Measurements from ENCODE around the gene HNRNPC. TPM values are rescaled to one million over a fixed set of nuclear protein-coding genes. Genes with fewer than 3 reads are reported as not detected.

HNRNPC gene
- total RNA-seq, 5 donors from 2014 or later (not counting 1 experiment from before 2014, with no cell fraction given) = 417 to 530 (median 441) TPM

- Mint-ChIP-seq H3K36me3 (peaks cover 43% of the 10 kb centered on the region), H3K4me1 (peaks cover 50 to 59% (median 52%) of the 10 kb centered on the region in 3 donors), H3K27ac (peak overlapping the region; percentile 100), H3K27me3 (no peaks in the 10 kb centered on the region), H3K9me3 (no peaks in the 10 kb centered on the region), H3K4me3 (peak overlapping the region; percentile 90 to 100 (median 100))
- no peaks in the 10 kb centered on the region for H3K9me3 ChIP-seq
- no peak for ATAC-seq (replicated peaks in 1 of 4)
- H3K36me3 ChIP-seq (ENCODE audit: control insufficient read depth in 2 of 2, extremely low read depth in 1 of 2, insufficient read depth in 1 of 2, low read length in 1 of 2) = peaks cover 0 to 22% of the 10 kb centered on the region in 2 donors
- POLR2A ChIA-PET = interaction anchor here (0.5 to 6.2 kb wide), 5 partner anchors 12 to 288 kb away, joined by 4 to 88 read pairs (median 9); no protein-coding TSS in a partner anchor
- H3K4me1 ChIP-seq (ENCODE audit: control insufficient read depth in 1 of 2, extremely low read depth in 1 of 2, insufficient read depth in 2 of 2, low read length in 2 of 2) = peaks cover 27 to 34% of the 10 kb centered on the region in 2 experiments
- H3K27ac ChIP-seq (ENCODE audit: low read length) = peak overlapping the region; percentile 97
- no peaks in the 10 kb centered on the region for H3K27me3 ChIP-seq (replicated peaks in 1 of 2; ENCODE audit: control insufficient read depth in 2 of 2, extremely low read depth in 1 of 2, insufficient read depth in 2 of 2, low read length in 1 of 2)
- CTCF ChIA-PET = interaction anchor here in 1 of 2 donors (0.6 kb wide), 1 partner anchor 26 kb away, joined by 4 read pairs; no protein-coding TSS in a partner anchor
- H3K4me3 ChIP-seq (ENCODE audit: control insufficient read depth in 1 of 2, extremely low read depth in 1 of 2, low read length in 1 of 2) = peak overlapping the region; percentile 91 to 92
- peak in 1 of 35 experiments; percentile 75 for DNase-seq
- WGBS (ENCODE audit: insufficient coverage) = 0% methylated on average over 3 of the region's 16 CpGs
Measured at GRCh38 chr14:21267886-21268616, 1.2 kb downstream of the HNRNPC start.

- Histone ChIP-seq H3K9me3 (no peaks in the 10 kb centered on the region), H3K4me1 (ENCODE audit: control insufficient read depth in 1 of 2, extremely low read depth in 1 of 2, insufficient read depth in 2 of 2, low read length in 2 of 2) (peaks cover 29 to 39% of the 10 kb centered on the region in 2 experiments), H3K27ac (ENCODE audit: low read length) (peak overlapping the region; percentile 97), H3K4me3 (ENCODE audit: control insufficient read depth in 1 of 2, extremely low read depth in 1 of 2, low read length in 1 of 2) (peak overlapping the region; percentile 91 to 92), H3K27me3 (replicated peaks in 1 of 2; ENCODE audit: control insufficient read depth in 2 of 2, extremely low read depth in 1 of 2, insufficient read depth in 2 of 2, low read length in 1 of 2) (no peaks in the 10 kb centered on the region), H3K36me3 (ENCODE audit: control insufficient read depth in 2 of 2, extremely low read depth in 1 of 2, insufficient read depth in 1 of 2, low read length in 1 of 2) (peaks cover 0 to 28% of the 10 kb centered on the region in 2 donors)
- CTCF ChIA-PET = interaction anchor here in 1 of 2 donors (0.8 kb wide), 1 partner anchor 17 kb away, joined by 4 read pairs; no protein-coding TSS in a partner anchor
- no peak for DNase-seq
- peaks cover 48% of the 10 kb centered on the region for H3K36me3 Mint-ChIP-seq
- H3K9me3 Mint-ChIP-seq = no peaks in the 10 kb centered on the region
- POLR2A ChIA-PET = interaction anchor here (0.5 to 6.2 kb wide), 6 partner anchors 11 to 289 kb away, joined by 4 to 88 read pairs (median 10); no protein-coding TSS in a partner anchor
- ATAC-seq (replicated peaks in 1 of 4) = no peak
- WGBS (ENCODE audit: insufficient coverage) = 0% methylated on average over 3 of the region's 10 CpGs
- peak overlapping the region; percentile 100 for H3K27ac Mint-ChIP-seq
- peaks cover 56 to 65% (median 58%) of the 10 kb centered on the region in 3 donors for H3K4me1 Mint-ChIP-seq
- no peaks in the 10 kb centered on the region for H3K27me3 Mint-ChIP-seq
- H3K4me3 Mint-ChIP-seq = peak overlapping the region; percentile 90 to 100 (median 100)
Measured at GRCh38 chr14:21267431-21267845, 1.8 kb downstream of the HNRNPC start.

GRCh38 chr14:21264025-21264801, 5.0 kb downstream of the HNRNPC start:
- no CpG with 5 or more reads among the region's 4 CpGs for WGBS (ENCODE audit: insufficient coverage)
- H3K27me3 Mint-ChIP-seq = no peaks in the 10 kb centered on the region
- H3K4me3 Mint-ChIP-seq = peak overlapping the region; percentile 90 to 100 (median 100)
- no peaks in the 10 kb centered on the region for H3K9me3 Mint-ChIP-seq
- H3K4me1 Mint-ChIP-seq = peaks cover 73 to 84% (median 78%) of the 10 kb centered on the region in 3 donors
- H3K27ac Mint-ChIP-seq = peak overlapping the region; percentile 60 to 90
- H3K4me1 ChIP-seq (ENCODE audit: control insufficient read depth in 1 of 2, extremely low read depth in 1 of 2, insufficient read depth in 2 of 2, low read length in 2 of 2) = peaks cover 31 to 47% of the 10 kb centered on the region in 2 experiments
- H3K27me3 ChIP-seq (replicated peaks in 1 of 2; ENCODE audit: control insufficient read depth in 2 of 2, extremely low read depth in 1 of 2, insufficient read depth in 2 of 2, low read length in 1 of 2) = no peaks in the 10 kb centered on the region
- H3K36me3 Mint-ChIP-seq = peaks cover 62% of the 10 kb centered on the region
- POLR2A ChIA-PET = interaction anchor here (0.5 to 6.2 kb wide), 16 partner anchors 7 to 223 kb away, joined by 3 to 88 read pairs (median 7); partner anchors contain the start of gene RPGRIP1 (in 1 of the 2)
- H3K36me3 ChIP-seq (ENCODE audit: control insufficient read depth in 2 of 2, extremely low read depth in 1 of 2, insufficient read depth in 1 of 2, low read length in 1 of 2) = peaks cover 0 to 53% of the 10 kb centered on the region in 2 donors
- H3K9me3 ChIP-seq = no peaks in the 10 kb centered on the region
- no peak overlapping the region for H3K4me3 ChIP-seq (ENCODE audit: control insufficient read depth in 1 of 2, extremely low read depth in 1 of 2, low read length in 1 of 2)
- CTCF ChIA-PET = interaction anchor here in 1 of 2 donors (1.3 to 1.8 kb wide), 5 partner anchors 7 to 49 kb away, joined by 3 to 11 read pairs (median 8); no protein-coding TSS in a partner anchor
- ATAC-seq (replicated peaks in 1 of 4) (peak; percentile 49 to 83 (median 81)), DNase-seq (peak in 1 of 35 experiments; percentile 63)
- H3K27ac ChIP-seq (ENCODE audit: low read length) = peak overlapping the region; percentile 97

- WGBS (ENCODE audit: insufficient coverage) = no CpG with 5 or more reads among the region's 5 CpGs
- H3K27me3 Mint-ChIP-seq = no peaks in the 10 kb centered on the region
- Histone ChIP-seq H3K9me3 (no peaks in the 10 kb centered on the region), H3K27me3 (replicated peaks in 1 of 2; ENCODE audit: control insufficient read depth in 2 of 2, extremely low read depth in 1 of 2, insufficient read depth in 2 of 2, low read length in 1 of 2) (no peaks in the 10 kb centered on the region), H3K36me3 (ENCODE audit: control insufficient read depth in 2 of 2, extremely low read depth in 1 of 2, insufficient read depth in 1 of 2, low read length in 1 of 2) (peaks cover 0 to 61% of the 10 kb centered on the region in 2 donors), H3K27ac (ENCODE audit: low read length) (peak overlapping the region; percentile 54), H3K4me1 (ENCODE audit: control insufficient read depth in 1 of 2, extremely low read depth in 1 of 2, insufficient read depth in 2 of 2, low read length in 2 of 2) (peaks cover 36 to 52% of the 10 kb centered on the region in 2 experiments), H3K4me3 (ENCODE audit: control insufficient read depth in 1 of 2, extremely low read depth in 1 of 2, low read length in 1 of 2) (no peak overlapping the region)
- no peaks in the 10 kb centered on the region for H3K9me3 Mint-ChIP-seq
- peaks cover 81 to 89% (median 85%) of the 10 kb centered on the region in 3 donors for H3K4me1 Mint-ChIP-seq
- H3K4me3 Mint-ChIP-seq = peak overlapping the region; percentile 90 to 100 (median 100)
- ATAC-seq (replicated peaks in 1 of 4) (peak in 2 of 4 experiments; percentile 8 to 14), DNase-seq (peak in 1 of 35 experiments; percentile 29)
- POLR2A ChIA-PET = interaction anchor here (0.6 to 6.2 kb wide), 3 partner anchors 8 to 21 kb away, joined by 3 to 88 read pairs (median 3); no protein-coding TSS in a partner anchor
- peak overlapping the region; percentile 60 to 90 for H3K27ac Mint-ChIP-seq
- CTCF ChIA-PET = interaction anchor here in 1 of 2 donors (0.6 kb wide), 1 partner anchor 32 kb away, joined by 3 read pairs; no protein-coding TSS in a partner anchor
- H3K36me3 Mint-ChIP-seq = peaks cover 67% of the 10 kb centered on the region
Measured at GRCh38 chr14:21263284-21264024, 5.8 kb downstream of the HNRNPC start.

GRCh38 chr14:21262410-21262809, 6.8 kb downstream of the HNRNPC start:
- H3K9me3 Mint-ChIP-seq = no peaks in the 10 kb centered on the region
- POLR2A ChIA-PET = interaction anchor here (0.5 to 0.8 kb wide), 3 partner anchors 8 to 11 kb away, joined by 3 to 5 read pairs (median 5); no protein-coding TSS in a partner anchor
- H3K27ac ChIP-seq (ENCODE audit: low read length) = peak overlapping the region; percentile 54
- H3K36me3 Mint-ChIP-seq = peaks cover 65% of the 10 kb centered on the region
- H3K27me3 Mint-ChIP-seq = no peaks in the 10 kb centered on the region
- H3K36me3 ChIP-seq (ENCODE audit: control insufficient read depth in 2 of 2, extremely low read depth in 1 of 2, insufficient read depth in 1 of 2, low read length in 1 of 2) = peaks cover 0 to 66% of the 10 kb centered on the region in 2 donors
- CTCF ChIA-PET = interaction anchor here in 1 of 2 donors (1.3 kb wide), 1 partner anchor 27 kb away, joined by 3 read pairs; no protein-coding TSS in a partner anchor
- H3K27me3 ChIP-seq (replicated peaks in 1 of 2; ENCODE audit: control insufficient read depth in 2 of 2, extremely low read depth in 1 of 2, insufficient read depth in 2 of 2, low read length in 1 of 2) = no peaks in the 10 kb centered on the region
- DNase-seq = no peak
- ATAC-seq (replicated peaks in 1 of 4) = no peak
- H3K4me3 ChIP-seq (ENCODE audit: control insufficient read depth in 1 of 2, extremely low read depth in 1 of 2, low read length in 1 of 2) = no peak overlapping the region
- peak overlapping the region; percentile 78 to 85 for H3K27ac Mint-ChIP-seq
- WGBS (ENCODE audit: insufficient coverage) = 33% methylated on average over 1 of the region's 3 CpGs
- peaks cover 85 to 89% (median 89%) of the 10 kb centered on the region in 3 donors for H3K4me1 Mint-ChIP-seq
- H3K4me1 ChIP-seq (ENCODE audit: control insufficient read depth in 1 of 2, extremely low read depth in 1 of 2, insufficient read depth in 2 of 2, low read length in 2 of 2) = peaks cover 36 to 60% of the 10 kb centered on the region in 2 experiments
- H3K9me3 ChIP-seq = no peaks in the 10 kb centered on the region
- H3K4me3 Mint-ChIP-seq = peak overlapping the region; percentile 57 to 90 (median 72)

Data from T-cell (primary cell).